ENCODE data around the gene TK1.
A peak's percentile ranks its signal among the peaks of the same experiment; 100 is the strongest.

- TF ChIP-seq CTCF (IDR thresholded peaks at IDR 0.05): peak; percentile 47 to 77 (median 62)
- peak in 1 of 2 donors; percentile 33 for TF ChIP-seq POLR2A (IDR thresholded peaks at IDR 0.05)
Observed at GRCh38 chr17:78174346-78174869, 12.4 kb downstream of the TK1 start.

All from heart left ventricle (tissue), 13 donors.